Thoracic aorta (tissue), 2 donors: ENCODE data around the gene ARHGAP44. TPM values are rescaled to one million over a fixed set of nuclear protein-coding genes. Genes with fewer than 3 reads are reported as not detected.
A peak's percentile ranks its signal among the peaks of the same experiment; 100 is the strongest.

ENCODE experiments used
- ATAC-seq: fragments of 150-250 bp; one replicate; pipeline ENCODE4 v1.8.0; 2017; ENCODE audit warnings: low read depth; ENCODE audit not compliant: insufficient number of reproducible peaks, low FRiP score
- DNase-seq: peaks from one replicate; pipeline ENCODE4 v3.0.0-alpha.2; 2020; ENCODE audit warnings: low spot score
- H3K27ac ChIP-seq, 2 donors: fragments of 200-600 bp; sonication (generic); 1 replicate in 1 of 2; 2 replicates in 1 of 2; pipeline ENCODE4 v1.5.1; 2016; ENCODE audit warnings: mild to moderate bottlenecking in 2 of 2, moderate library complexity in 2 of 2
- H3K27me3 ChIP-seq: fragments of 200-600 bp; sonication (generic); replicated peaks from 2 replicates; pipeline ENCODE4 v1.6.0; 2016; ENCODE audit warnings: mild to moderate bottlenecking; ENCODE audit not compliant: insufficient read depth
- H3K36me3 ChIP-seq: fragments of 200-600 bp; sonication (generic); one replicate; pipeline ENCODE4 v1.5.1; 2016
- H3K4me1 ChIP-seq, 2 donors: fragments of 200-600 bp; sonication (generic); 1 replicate in 1 of 2; 2 replicates in 1 of 2; pipeline versions ENCODE4 v1.5.1 to v1.6.0; 2016; ENCODE audit warnings: low read depth in 2 of 2, mild to moderate bottlenecking in 1 of 2; ENCODE audit not compliant: control insufficient read depth in 1 of 2
- H3K4me3 ChIP-seq: fragments of 200-600 bp; sonication (generic); 2 replicates; pipeline ENCODE4 v1.5.1; 2016; ENCODE audit warnings: mild to moderate bottlenecking
- H3K9me3 ChIP-seq: fragments of 200-600 bp; sonication (generic); 2 replicates; pipeline ENCODE4 v1.5.1; 2016
- total RNA-seq, 2 donors: library from RNA; depleted of rRNA; stranded (reverse); fragments of >200 nt; gene quantifications; one replicate each; pipeline versions ENCODE4 v1.1.0 to v1.2.3, GENCODE V29; 2016
- TF ChIP-seq, protein P1 (sequence below): fragments of 200-600 bp; sonication (generic); IDR thresholded peaks from one replicate; pipeline ENCODE4 v1.5.1; 2019; ENCODE audit warnings: antibody characterized with exemption

Gene ARHGAP44
- total RNA-seq, 2 donors from 2014 or later, result 7.3 to 10.3 TPM

GRCh38 chr17:13000561-13000960, 211.3 kb downstream of the ARHGAP44 start:
- ATAC-seq (no peak), DNase-seq (no peak)
- TF ChIP-seq, protein P1, sequence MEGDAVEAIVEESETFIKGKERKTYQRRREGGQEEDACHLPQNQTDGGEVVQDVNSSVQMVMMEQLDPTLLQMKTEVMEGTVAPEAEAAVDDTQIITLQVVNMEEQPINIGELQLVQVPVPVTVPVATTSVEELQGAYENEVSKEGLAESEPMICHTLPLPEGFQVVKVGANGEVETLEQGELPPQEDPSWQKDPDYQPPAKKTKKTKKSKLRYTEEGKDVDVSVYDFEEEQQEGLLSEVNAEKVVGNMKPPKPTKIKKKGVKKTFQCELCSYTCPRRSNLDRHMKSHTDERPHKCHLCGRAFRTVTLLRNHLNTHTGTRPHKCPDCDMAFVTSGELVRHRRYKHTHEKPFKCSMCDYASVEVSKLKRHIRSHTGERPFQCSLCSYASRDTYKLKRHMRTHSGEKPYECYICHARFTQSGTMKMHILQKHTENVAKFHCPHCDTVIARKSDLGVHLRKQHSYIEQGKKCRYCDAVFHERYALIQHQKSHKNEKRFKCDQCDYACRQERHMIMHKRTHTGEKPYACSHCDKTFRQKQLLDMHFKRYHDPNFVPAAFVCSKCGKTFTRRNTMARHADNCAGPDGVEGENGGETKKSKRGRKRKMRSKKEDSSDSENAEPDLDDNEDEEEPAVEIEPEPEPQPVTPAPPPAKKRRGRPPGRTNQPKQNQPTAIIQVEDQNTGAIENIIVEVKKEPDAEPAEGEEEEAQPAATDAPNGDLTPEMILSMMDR, result no peak
- Histone ChIP-seq H3K4me3 (no peak overlapping the region), H3K27ac (no peak overlapping the region), H3K4me1 (no peaks in the 10 kb centered on the region), H3K27me3 (no peaks in the 10 kb centered on the region), H3K9me3 (no peaks in the 10 kb centered on the region), H3K36me3 (peaks cover 69% of the 10 kb centered on the region)

DNA sequence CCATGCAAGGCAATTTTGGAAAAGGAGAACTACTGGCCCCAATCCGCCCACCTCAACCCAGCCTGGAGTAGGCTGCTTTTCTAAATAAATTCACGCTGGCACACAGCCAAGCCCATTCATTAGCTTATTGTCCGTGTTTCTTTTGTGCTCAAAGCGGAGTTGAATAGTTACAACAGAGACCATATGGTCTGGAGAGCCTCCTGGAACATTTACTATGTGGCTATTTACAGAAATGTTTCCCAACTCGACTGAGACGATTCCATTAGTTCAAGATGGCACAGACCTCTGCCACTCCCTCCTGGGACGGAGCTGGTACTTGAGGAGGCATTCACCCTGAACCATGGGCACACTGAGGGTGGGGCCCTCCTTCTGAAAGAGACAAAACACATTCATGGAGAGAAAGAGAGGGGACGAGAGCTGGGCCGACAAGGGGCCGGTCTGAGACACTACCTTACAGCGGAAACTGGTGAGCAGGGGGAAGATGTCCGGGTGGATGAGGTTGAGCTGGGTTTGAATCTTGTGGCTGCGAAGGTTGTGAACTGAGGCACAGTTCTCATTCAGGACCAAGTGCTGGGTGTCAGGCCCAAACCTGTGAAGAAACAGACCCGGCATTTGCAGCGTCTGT, 212.8 kb downstream of the ARHGAP44 start:
- Histone ChIP-seq H3K36me3 (peaks cover 61% of the 10 kb centered on the region), H3K4me1 (no peaks in the 10 kb centered on the region), H3K9me3 (no peaks in the 10 kb centered on the region), H3K27ac (no peak overlapping the region), H3K27me3 (no peaks in the 10 kb centered on the region), H3K4me3 (no peak overlapping the region)
- DNase-seq (no peak), ATAC-seq (no peak)
- TF ChIP-seq, protein P1, result no peak

- no peaks in the 10 kb centered on the region for H3K4me1 ChIP-seq
- no peaks in the 10 kb centered on the region for H3K27me3 ChIP-seq
- no peak overlapping the region for H3K27ac ChIP-seq
- H3K36me3 ChIP-seq, result peaks cover 58% of the 10 kb centered on the region
- no peaks in the 10 kb centered on the region for H3K9me3 ChIP-seq
- peak; percentile 57 for DNase-seq
- H3K4me3 ChIP-seq, result no peak overlapping the region
- TF ChIP-seq, protein P1, result peak; percentile 87
- ATAC-seq, result peak; percentile 86
These were observed 213.6 kb downstream of the ARHGAP44 start for GRCh38 chr17:13002761-13003453.

DNA sequence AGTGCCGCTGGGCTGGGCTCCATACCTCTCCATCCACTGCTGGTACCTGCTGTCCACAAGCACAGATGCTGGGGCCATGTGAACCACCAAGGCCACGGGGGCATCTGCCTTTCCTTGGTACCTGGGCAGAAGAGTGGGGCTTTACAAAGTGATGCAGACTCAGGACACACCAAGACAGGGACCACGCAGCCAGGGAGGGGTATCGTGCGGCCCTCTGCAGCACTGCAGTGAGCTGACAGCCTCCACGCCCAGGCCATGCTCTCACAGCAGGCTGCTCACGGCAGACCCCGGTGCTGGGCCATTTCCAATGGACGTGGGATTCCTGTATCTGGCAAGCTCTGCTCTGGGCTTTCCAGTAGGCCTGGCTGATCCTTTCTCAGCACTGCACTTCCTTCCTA, 214.2 kb downstream of the ARHGAP44 start:
- Histone ChIP-seq H3K9me3 (no peaks in the 10 kb centered on the region), H3K4me3 (no peak overlapping the region), H3K27ac (no peak overlapping the region), H3K36me3 (peaks cover 57% of the 10 kb centered on the region), H3K4me1 (no peaks in the 10 kb centered on the region), H3K27me3 (no peaks in the 10 kb centered on the region)
- TF ChIP-seq, protein P1, result no peak
- ATAC-seq, result no peak
- no peak for DNase-seq

DNA sequence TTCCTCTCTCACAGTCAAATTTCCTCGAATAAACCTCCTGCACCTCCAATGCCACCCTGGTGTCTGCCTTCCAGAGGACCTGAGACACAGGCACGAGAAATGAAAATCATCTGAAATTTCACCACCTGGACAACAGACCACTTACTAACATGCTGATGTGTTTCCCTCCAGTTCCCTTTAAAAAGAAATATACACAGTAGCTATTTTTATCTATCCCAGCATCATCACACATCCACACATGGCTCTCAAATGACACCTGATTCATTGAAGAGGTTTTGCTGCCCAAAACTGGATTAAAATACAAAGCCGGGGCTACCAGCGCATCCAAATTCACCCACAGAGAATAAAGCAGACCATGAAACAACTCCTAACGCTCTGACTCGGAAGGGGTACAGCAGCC, 214.6 kb downstream of the ARHGAP44 start:
- no peak overlapping the region for H3K4me3 ChIP-seq
- no peaks in the 10 kb centered on the region for H3K27me3 ChIP-seq
- no peaks in the 10 kb centered on the region for H3K9me3 ChIP-seq
- H3K36me3 ChIP-seq, result peaks cover 57% of the 10 kb centered on the region
- no peak for ATAC-seq
- no peak overlapping the region for H3K27ac ChIP-seq
- H3K4me1 ChIP-seq, result no peaks in the 10 kb centered on the region
- TF ChIP-seq, protein P1, result no peak
- no peak for DNase-seq
